ENCODE results near the gene TEAD3. TPM values are rescaled to one million over a fixed set of nuclear protein-coding genes. Genes with fewer than 3 reads are reported as not detected.
"Not testable (repeated sequence)": the region's sequence is repeated elsewhere in the genome, so short reads cannot be mapped to it uniquely, and the experiment has no call there.

The TEAD3 gene
- total RNA-seq, 1 experiment from 2014 or later = not detected

DNA sequence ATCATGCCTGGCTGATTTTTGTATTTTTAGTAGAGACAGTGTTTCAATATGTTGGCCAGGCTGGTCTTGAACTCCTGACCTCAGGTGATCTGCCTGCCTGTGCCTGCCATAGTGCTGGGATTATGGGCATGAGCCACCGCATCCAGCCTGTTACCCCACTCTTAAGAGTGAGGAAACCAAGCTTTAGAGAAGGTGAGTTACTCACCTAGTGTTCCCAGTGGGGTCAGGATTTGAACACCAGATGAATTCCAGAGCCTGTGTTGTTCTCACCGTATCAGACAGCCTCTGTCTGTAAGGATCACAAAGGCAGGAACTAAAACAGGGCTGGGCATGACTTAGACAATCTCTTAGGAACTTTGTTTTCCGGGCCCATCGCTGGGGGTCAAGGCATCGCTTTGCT, 54.2 kb downstream of the TEAD3 start:
- Histone ChIP-seq H3K9me2 (replicated peaks; ENCODE audit: insufficient read depth, low read length) (no peaks in the 10 kb centered on the region), H3K9ac (ENCODE audit: low read length) (no peak overlapping the region), H3K4me3 (ENCODE audit: low read length) (no peak overlapping the region), H3K9me3 (ENCODE audit: low read length) (no peaks in the 10 kb centered on the region), H3K79me2 (ENCODE audit: low read length) (no peaks in the 10 kb centered on the region), H3K27me3 (ENCODE audit: low read length) (no peaks in the 10 kb centered on the region), H3K4me2 (ENCODE audit: low read depth, low read length, poor library complexity, severe bottlenecking) (no peak overlapping the region), H2AFZ (ENCODE audit: low read length) (no peak overlapping the region), H3K4me1 (ENCODE audit: low read length) (no peaks in the 10 kb centered on the region), H3K27ac (ENCODE audit: low read length) (no peak overlapping the region), H3K36me3 (ENCODE audit: insufficient read depth, low read length) (no peaks in the 10 kb centered on the region), H4K20me1 (ENCODE audit: insufficient read depth, low read depth, low read length) (no peaks in the 10 kb centered on the region)
- DNase-seq = no peak

DNA sequence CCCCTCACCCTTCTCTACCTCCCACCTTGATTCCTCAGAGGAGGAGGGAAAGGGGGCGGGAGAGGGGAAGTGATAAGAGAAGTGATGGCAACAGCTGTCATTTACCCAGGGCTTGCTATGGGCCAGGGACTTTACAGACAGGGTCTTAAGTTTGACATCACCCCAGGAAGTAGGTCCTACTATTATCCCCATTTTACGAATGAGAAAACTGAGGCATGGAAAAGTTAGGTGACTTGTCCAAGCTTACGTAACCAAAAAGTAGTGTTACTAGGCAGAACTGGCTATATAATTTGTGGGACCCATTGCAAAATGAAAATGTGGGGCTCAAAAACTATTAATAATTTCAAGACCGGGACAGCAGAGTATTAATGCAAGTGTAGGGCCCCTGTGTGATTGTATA, 55.2 kb downstream of the TEAD3 start:
- Histone ChIP-seq H3K9me3 (ENCODE audit: low read length) (no peaks in the 10 kb centered on the region), H3K4me2 (ENCODE audit: low read depth, low read length, poor library complexity, severe bottlenecking) (no peak overlapping the region), H3K36me3 (ENCODE audit: insufficient read depth, low read length) (no peaks in the 10 kb centered on the region), H3K4me3 (ENCODE audit: low read length) (no peak overlapping the region), H3K9ac (ENCODE audit: low read length) (no peak overlapping the region), H3K79me2 (ENCODE audit: low read length) (no peaks in the 10 kb centered on the region), H4K20me1 (ENCODE audit: insufficient read depth, low read depth, low read length) (no peaks in the 10 kb centered on the region), H3K9me2 (replicated peaks; ENCODE audit: insufficient read depth, low read length) (no peaks in the 10 kb centered on the region), H3K27me3 (ENCODE audit: low read length) (no peaks in the 10 kb centered on the region), H3K4me1 (ENCODE audit: low read length) (no peaks in the 10 kb centered on the region), H2AFZ (ENCODE audit: low read length) (no peak overlapping the region), H3K27ac (ENCODE audit: low read length) (no peak overlapping the region)
- DNase-seq = no peak

DNA sequence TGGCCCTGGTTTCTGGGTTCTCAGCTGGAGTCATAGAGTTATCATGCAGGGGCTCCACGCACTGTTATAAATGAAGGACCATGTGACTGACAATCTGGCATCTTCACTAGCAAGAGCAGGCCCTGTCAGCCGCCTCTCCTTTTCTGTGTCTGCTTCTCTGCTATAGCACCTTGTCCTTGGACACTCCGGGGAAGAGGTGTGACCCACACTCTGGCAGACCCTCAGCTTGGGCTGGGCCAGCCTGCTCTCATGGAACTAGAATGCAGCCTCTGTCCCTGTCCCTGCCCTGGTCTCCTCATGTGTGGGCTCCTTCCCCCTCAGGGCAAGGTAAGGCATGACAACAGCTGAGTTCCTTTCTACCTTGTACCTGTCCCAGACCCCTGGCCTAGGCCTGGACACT, 55.7 kb downstream of the TEAD3 start:
- H3K4me1 ChIP-seq (ENCODE audit: low read length) = no peaks in the 10 kb centered on the region
- no peaks in the 10 kb centered on the region for H4K20me1 ChIP-seq (ENCODE audit: insufficient read depth, low read depth, low read length)
- no peaks in the 10 kb centered on the region for H3K79me2 ChIP-seq (ENCODE audit: low read length)
- DNase-seq = no peak
- no peak overlapping the region for H2AFZ ChIP-seq (ENCODE audit: low read length)
- H3K4me2 ChIP-seq (ENCODE audit: low read depth, low read length, poor library complexity, severe bottlenecking) = no peak overlapping the region
- H3K27me3 ChIP-seq (ENCODE audit: low read length) = no peaks in the 10 kb centered on the region
- H3K4me3 ChIP-seq (ENCODE audit: low read length) = no peak overlapping the region
- H3K27ac ChIP-seq (ENCODE audit: low read length) = no peak overlapping the region
- H3K9me3 ChIP-seq (ENCODE audit: low read length) = no peaks in the 10 kb centered on the region
- H3K36me3 ChIP-seq (ENCODE audit: insufficient read depth, low read length) = no peaks in the 10 kb centered on the region
- no peak overlapping the region for H3K9ac ChIP-seq (ENCODE audit: low read length)
- H3K9me2 ChIP-seq (replicated peaks; ENCODE audit: insufficient read depth, low read length) = no peaks in the 10 kb centered on the region

DNA sequence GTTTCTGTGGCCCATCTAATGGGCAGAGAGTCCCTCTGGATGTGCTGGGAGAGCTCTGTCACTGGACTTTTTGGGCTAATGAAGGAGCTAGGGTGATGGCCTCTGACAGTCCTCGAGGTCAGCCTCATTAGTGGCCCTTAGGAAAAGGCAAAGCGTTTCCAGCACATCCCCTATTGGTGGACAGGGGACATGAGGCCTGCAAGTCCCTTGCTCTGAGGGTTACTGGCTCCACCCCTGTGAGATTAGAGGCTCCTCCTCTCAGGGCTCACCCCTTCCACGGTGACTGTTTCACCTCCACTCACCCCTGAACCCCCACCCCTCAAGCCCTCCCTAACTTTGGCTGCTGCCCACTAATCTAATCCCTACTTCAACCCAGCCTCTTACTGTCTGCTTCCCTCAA, 57.6 kb downstream of the TEAD3 start:
- Histone ChIP-seq H3K4me3 (ENCODE audit: low read length) (no peak overlapping the region), H3K27ac (ENCODE audit: low read length) (no peak overlapping the region), H2AFZ (ENCODE audit: low read length) (no peak overlapping the region), H3K4me1 (ENCODE audit: low read length) (no peaks in the 10 kb centered on the region), H3K9me2 (replicated peaks; ENCODE audit: insufficient read depth, low read length) (no peaks in the 10 kb centered on the region), H4K20me1 (ENCODE audit: insufficient read depth, low read depth, low read length) (no peaks in the 10 kb centered on the region), H3K4me2 (ENCODE audit: low read depth, low read length, poor library complexity, severe bottlenecking) (no peak overlapping the region), H3K36me3 (ENCODE audit: insufficient read depth, low read length) (no peaks in the 10 kb centered on the region), H3K27me3 (ENCODE audit: low read length) (no peaks in the 10 kb centered on the region), H3K9ac (ENCODE audit: low read length) (no peak overlapping the region), H3K9me3 (ENCODE audit: low read length) (no peaks in the 10 kb centered on the region), H3K79me2 (ENCODE audit: low read length) (no peaks in the 10 kb centered on the region)
- DNase-seq = no peak

DNA sequence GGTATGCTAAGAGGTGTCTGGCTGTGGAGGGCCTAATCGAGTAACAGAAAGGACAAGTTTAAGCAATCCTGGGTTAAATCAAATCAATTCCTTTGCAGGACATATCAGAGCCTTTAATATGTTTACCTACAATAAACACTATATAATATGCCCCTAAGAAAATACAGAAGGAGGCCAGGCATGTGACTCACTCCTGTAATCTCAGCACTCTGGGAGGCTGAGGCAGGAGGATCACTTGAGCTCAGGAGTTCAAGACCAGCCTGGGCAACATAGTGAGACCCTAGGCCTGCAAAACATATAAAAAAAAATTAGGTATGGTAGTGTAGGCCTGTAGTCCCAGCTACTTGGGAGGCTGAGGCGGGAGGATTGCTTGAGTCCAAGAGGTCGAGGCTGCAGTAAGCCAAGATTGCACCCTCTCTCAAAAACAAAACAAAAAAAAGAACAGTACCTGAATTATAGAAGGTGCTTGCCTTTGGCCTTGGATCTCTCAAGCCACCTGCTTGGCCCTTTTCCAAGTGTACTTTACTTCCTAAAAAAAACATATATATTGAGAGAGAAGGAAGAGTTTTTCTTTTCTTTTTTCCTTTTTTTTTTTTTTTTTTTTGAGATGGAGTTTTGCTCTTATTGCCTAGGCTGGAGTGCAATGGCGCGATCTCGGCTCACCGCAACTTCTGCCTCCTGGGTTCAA, 58.4 kb downstream of the TEAD3 start:
- H3K4me3 ChIP-seq (ENCODE audit: low read length); H3K27me3 ChIP-seq (ENCODE audit: low read length); H3K4me1 ChIP-seq (ENCODE audit: low read length); H2AFZ ChIP-seq (ENCODE audit: low read length); H3K27ac ChIP-seq (ENCODE audit: low read length); H3K79me2 ChIP-seq (ENCODE audit: low read length); H3K9me2 ChIP-seq (replicated peaks; ENCODE audit: insufficient read depth, low read length); H3K36me3 ChIP-seq (ENCODE audit: insufficient read depth, low read length); H3K9ac ChIP-seq (ENCODE audit: low read length); H3K9me3 ChIP-seq (ENCODE audit: low read length); H4K20me1 ChIP-seq (ENCODE audit: insufficient read depth, low read depth, low read length); H3K4me2 ChIP-seq (ENCODE audit: low read depth, low read length, poor library complexity, severe bottlenecking); DNase-seq: not testable (repeated sequence)

DNA sequence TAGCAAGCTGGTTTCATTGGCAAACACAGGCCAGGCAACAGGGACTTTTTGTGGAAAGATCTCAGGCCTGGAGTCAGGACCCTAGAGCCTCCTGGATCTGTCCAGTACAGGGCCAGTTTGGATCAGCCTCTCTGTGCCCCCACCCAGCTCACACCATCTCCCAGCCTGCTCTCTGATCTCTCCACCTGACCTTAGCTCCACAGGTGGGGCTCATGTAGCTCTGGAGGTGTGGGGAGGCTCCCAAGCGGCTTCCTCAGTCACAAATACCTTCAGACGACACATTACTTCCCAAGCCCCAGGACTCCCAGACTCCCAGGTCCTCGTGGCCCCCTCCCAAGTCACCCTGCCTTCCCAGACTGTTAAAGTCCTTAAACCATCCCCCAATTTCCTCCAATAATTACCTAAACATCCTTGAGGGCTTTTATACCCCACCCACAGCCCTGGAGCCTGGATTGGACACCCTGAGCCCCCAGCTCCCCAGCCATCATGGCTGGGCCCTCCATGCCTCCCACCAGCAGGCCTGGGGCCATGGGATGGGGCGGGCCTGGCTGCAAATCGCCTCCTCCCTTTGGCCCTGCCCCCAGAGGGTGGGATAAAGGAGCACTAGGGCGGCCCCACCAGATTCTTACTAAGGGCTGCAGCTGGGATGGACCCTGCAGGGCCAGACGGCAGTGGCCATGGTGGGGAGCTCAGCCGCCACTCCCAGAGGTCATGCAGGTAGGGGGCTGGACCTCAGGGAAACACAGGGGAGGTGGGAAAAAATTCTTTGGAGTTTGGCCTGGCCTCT, 60.6 kb downstream of the TEAD3 start:
- Histone ChIP-seq H4K20me1 (ENCODE audit: insufficient read depth, low read depth, low read length) (no peaks in the 10 kb centered on the region), H3K79me2 (ENCODE audit: low read length) (no peaks in the 10 kb centered on the region), H3K27ac (ENCODE audit: low read length) (no peak overlapping the region), H2AFZ (ENCODE audit: low read length) (no peak overlapping the region), H3K27me3 (ENCODE audit: low read length) (no peaks in the 10 kb centered on the region), H3K4me1 (ENCODE audit: low read length) (no peaks in the 10 kb centered on the region), H3K9me3 (ENCODE audit: low read length) (no peaks in the 10 kb centered on the region), H3K36me3 (ENCODE audit: insufficient read depth, low read length) (no peaks in the 10 kb centered on the region), H3K4me3 (ENCODE audit: low read length) (no peak overlapping the region), H3K4me2 (ENCODE audit: low read depth, low read length, poor library complexity, severe bottlenecking) (no peak overlapping the region), H3K9ac (ENCODE audit: low read length) (no peak overlapping the region), H3K9me2 (replicated peaks; ENCODE audit: insufficient read depth, low read length) (no peaks in the 10 kb centered on the region)
- DNase-seq = no peak

DNA sequence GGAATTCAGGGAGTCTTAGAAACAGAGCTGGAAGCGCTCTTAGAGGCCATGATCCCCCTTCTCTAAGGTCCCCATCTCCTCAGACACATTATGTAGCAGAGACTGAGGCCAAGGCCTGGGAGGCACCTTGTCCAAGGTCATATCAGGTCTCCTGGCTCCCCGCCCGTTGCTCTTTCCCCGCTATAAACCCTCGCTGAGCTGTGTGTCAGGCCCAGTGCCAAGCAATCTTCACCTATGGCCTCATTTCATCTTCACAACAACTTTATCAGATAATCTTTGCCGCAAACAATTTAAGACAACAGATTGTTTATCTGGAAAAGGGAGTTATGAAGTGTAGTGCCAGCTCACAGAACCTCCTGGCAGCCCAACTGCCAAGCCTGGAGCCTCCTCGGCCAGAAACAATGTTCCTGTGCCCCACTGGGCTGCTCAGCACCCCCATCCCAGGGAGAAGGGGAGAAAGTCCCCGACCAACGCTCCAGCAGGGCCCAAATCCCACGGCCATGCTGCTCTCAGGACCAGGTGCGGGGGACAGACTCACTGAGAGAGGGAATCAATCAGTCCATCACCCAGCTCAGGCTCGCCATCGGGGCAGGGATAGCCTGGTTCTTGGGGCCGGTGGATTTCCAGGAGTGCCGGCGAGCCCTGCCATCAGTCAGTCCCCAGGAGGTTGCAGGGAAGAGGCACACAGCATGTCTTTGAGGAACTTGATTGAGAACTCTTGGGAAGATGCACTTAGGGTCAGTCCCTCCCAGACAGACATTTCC, 61.6 kb downstream of the TEAD3 start:
- no peak overlapping the region for H3K9ac ChIP-seq (ENCODE audit: low read length)
- H3K27me3 ChIP-seq (ENCODE audit: low read length) = no peaks in the 10 kb centered on the region
- H3K4me2 ChIP-seq (ENCODE audit: low read depth, low read length, poor library complexity, severe bottlenecking) = no peak overlapping the region
- no peaks in the 10 kb centered on the region for H3K9me2 ChIP-seq (replicated peaks; ENCODE audit: insufficient read depth, low read length)
- H4K20me1 ChIP-seq (ENCODE audit: insufficient read depth, low read depth, low read length) = no peaks in the 10 kb centered on the region
- no peak overlapping the region for H3K27ac ChIP-seq (ENCODE audit: low read length)
- H3K79me2 ChIP-seq (ENCODE audit: low read length) = no peaks in the 10 kb centered on the region
- no peaks in the 10 kb centered on the region for H3K4me1 ChIP-seq (ENCODE audit: low read length)
- no peaks in the 10 kb centered on the region for H3K9me3 ChIP-seq (ENCODE audit: low read length)
- H3K36me3 ChIP-seq (ENCODE audit: insufficient read depth, low read length) = no peaks in the 10 kb centered on the region
- DNase-seq = no peak
- no peak overlapping the region for H3K4me3 ChIP-seq (ENCODE audit: low read length)
- no peak overlapping the region for H2AFZ ChIP-seq (ENCODE audit: low read length)

DNA sequence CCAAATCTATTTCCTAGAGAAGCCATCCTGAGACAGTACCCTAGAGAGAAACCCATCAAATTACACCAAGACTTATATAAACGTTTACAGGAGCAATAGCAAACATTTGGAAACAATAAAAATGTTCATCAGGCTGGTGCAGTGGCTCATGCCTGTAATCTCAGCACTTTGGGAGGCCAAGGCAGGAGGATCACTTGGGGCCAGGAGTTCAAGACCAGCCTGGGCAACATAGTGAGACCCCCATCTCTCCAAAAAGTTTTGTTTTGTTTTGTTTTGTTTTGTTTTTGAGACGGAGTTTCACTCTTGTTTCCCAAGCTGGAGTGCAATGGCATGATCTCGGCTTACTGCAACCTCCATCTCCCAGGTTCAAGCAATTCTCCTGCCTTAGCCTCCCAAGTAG, 64.2 kb downstream of the TEAD3 start:
- H3K4me2 ChIP-seq (ENCODE audit: low read depth, low read length, poor library complexity, severe bottlenecking); H3K9me2 ChIP-seq (replicated peaks; ENCODE audit: insufficient read depth, low read length); H3K27ac ChIP-seq (ENCODE audit: low read length); H3K9me3 ChIP-seq (ENCODE audit: low read length); DNase-seq; H4K20me1 ChIP-seq (ENCODE audit: insufficient read depth, low read depth, low read length); H2AFZ ChIP-seq (ENCODE audit: low read length); H3K4me1 ChIP-seq (ENCODE audit: low read length); H3K36me3 ChIP-seq (ENCODE audit: insufficient read depth, low read length); H3K4me3 ChIP-seq (ENCODE audit: low read length); H3K79me2 ChIP-seq (ENCODE audit: low read length); H3K9ac ChIP-seq (ENCODE audit: low read length); H3K27me3 ChIP-seq (ENCODE audit: low read length): not testable (repeated sequence)
